GM12878 (cell line): Measurements from ENCODE around the gene CASP8AP2. TPM values are rescaled to one million over a fixed set of nuclear protein-coding genes. Genes with fewer than 3 reads are reported as not detected.

Experiments
- ATAC-seq: fragments of 200-7000 bp; cut with Tn5 transposase; 3 replicates; pipeline ENCODE4 v1.9.1; 2020; ENCODE audit warnings: mild to moderate bottlenecking, moderate library complexity
- BruUV-seq: library from RNA; stranded (reverse); fragments of 400-500 nt; replicated peaks from 2 replicates; lab custom pipeline; 2021; lab: Mats Ljungman, UMichigan
- CTCF ChIA-PET: fragments of 300-600 bp; sonication (Branson Sonifier 250); formaldehyde crosslinking; extraction: SDS; loops from one replicate; lab custom pipeline; 2021; ENCODE audit warnings: inconsistent platforms; lab: Yijun Ruan, JAX
- POLR2A ChIA-PET: fragments of 350-600 bp; formaldehyde crosslinking; extraction: SDS; loops from one replicate; lab custom pipeline; 2021; ENCODE audit warnings: inconsistent platforms; lab: Charles Lee
- RAD21 ChIA-PET: fragments of 300-600 bp; sonication (Branson Sonifier 250); formaldehyde crosslinking; loops from one replicate; lab custom pipeline; 2023; ENCODE audit warnings: antibody characterized with exemption; ENCODE audit not compliant: unreplicated experiment; lab: Charles Lee
- SMC1A ChIA-PET: fragments of 300-600 bp; sonication (Branson Sonifier 250); formaldehyde crosslinking; loops from one replicate; lab custom pipeline; 2023; ENCODE audit not compliant: unreplicated experiment, uncharacterized antibody; lab: Charles Lee
- DNase-seq: peaks from one replicate; pipeline ENCODE4 v3.0.0-alpha.2; 2011; ENCODE audit warnings: low read depth, low spot score
- FAIRE-seq: peaks from 3 replicates; lab custom pipeline; 2011; peaks lifted over from hg19 to GRCh38; lab: Jason Lieb, UNC
- H2AFZ ChIP-seq: 2 replicates; pipeline ENCODE4 v1.6.0; 2011; ENCODE audit warnings: low read depth, low read length, control low read depth; ENCODE audit not compliant: control insufficient read depth
- H3K27ac ChIP-seq: 2 replicates; pipeline ENCODE4 v1.5.1; 2011; ENCODE audit warnings: control low read depth; ENCODE audit not compliant: control insufficient read depth, insufficient read depth
- H3K27me3 ChIP-seq, 2 experiments: replicated peaks in 1 of 2; 2 replicates each; pipeline versions ENCODE4 v1.6.0 to v1.6.1; 2011; ENCODE audit warnings: low read length in 1 of 2; ENCODE audit not compliant: control insufficient read depth in 2 of 2, insufficient read depth in 2 of 2
- H3K36me3 ChIP-seq, 2 experiments: 2 replicates each; pipeline ENCODE4 v1.5.1; 2011; ENCODE audit warnings: low read length in 1 of 2; ENCODE audit not compliant: control insufficient read depth in 2 of 2, insufficient read depth in 2 of 2
- H3K4me1 ChIP-seq: 2 replicates; pipeline ENCODE4 v1.6.1; 2011; ENCODE audit warnings: mild to moderate bottlenecking, low read length, moderate library complexity, mixed read lengths; ENCODE audit not compliant: control insufficient read depth, insufficient read depth
- H3K4me2 ChIP-seq: 2 replicates; pipeline ENCODE4 v1.6.0; 2011; ENCODE audit warnings: control low read depth; ENCODE audit not compliant: control insufficient read depth, insufficient read depth
- H3K4me3 ChIP-seq: fragments of 200-600 bp; sonication (generic); 2 replicates; pipeline ENCODE4 v1.5.1; 2016
- H3K79me2 ChIP-seq: 2 replicates; pipeline ENCODE4 v1.6.0; 2011; ENCODE audit warnings: low read length; ENCODE audit not compliant: control insufficient read depth, insufficient read depth
- H3K9ac ChIP-seq: 2 replicates; pipeline ENCODE4 v1.8.0; 2011; ENCODE audit warnings: low read length, control low read depth, mixed read lengths; ENCODE audit not compliant: control insufficient read depth, insufficient read depth
- H3K9me3 ChIP-seq: replicated peaks from 3 replicates; pipeline ENCODE4 v1.5.1; 2011; ENCODE audit warnings: mild to moderate bottlenecking, low read length; ENCODE audit not compliant: control insufficient read depth, insufficient read depth
- H4K20me1 ChIP-seq: 2 replicates; pipeline ENCODE4 v1.6.0; 2011; ENCODE audit not compliant: control insufficient read depth, insufficient read depth
- YBX1 ChIP-seq: fragments of 450-650 bp; IDR thresholded peaks from 2 replicates; pipeline ENCODE4 v1.6.1; 2016; ENCODE audit warnings: antibody characterized with exemption
- WGBS: methylation state at CpG from one replicate; pipeline ENCODE4 v1.1.6; 2016; ENCODE audit warnings: low lambda C conversion rate; ENCODE audit not compliant: insufficient replicate concordance, insufficient coverage; ENCODE audit errors: missing lambda C conversion rate; 5-methylcytosine and 5-hydroxymethylcytosine counted together
- in situ Hi-C: fragments of 300-500 bp; cut with MboI; formaldehyde crosslinking; loops from 9 replicates; pipeline ENCODE4 v1.14.3; 2018; ENCODE audit warnings: mixed read lengths
- intact Hi-C: fragments of 100-400 bp; cut with micrococcal nuclease; formaldehyde crosslinking; loops from one replicate; pipeline ENCODE4 v1.14.2; 2022; ENCODE audit not compliant: unreplicated experiment
- polyA plus RNA-seq, 11 experiments: library from polyadenylated mRNA; depleted of rRNA in 4 of 11; unstranded in 6 of 11; stranded (reverse) in 5 of 11; fragments of >200 nt; fragmentation: Nextera tagmentation in 4 of 11; fragmentation: Illumina TruSeq in 1 of 11; extraction: Ambion mirVana in 4 of 11; extraction: Trizol in 1 of 11; gene quantifications; 1 replicate in 1 of 11; 2 replicates in 10 of 11; pipeline versions ENCODE4 v1.2.1 to v1.2.3, GENCODE V29; 2011 to 2016; ENCODE audit warnings: inconsistent platforms in 2 of 11, missing spikeins in 2 of 11, low read depth in 1 of 11
- total RNA-seq, 4 experiments: library from RNA; depleted of rRNA in 3 of 4; stranded (reverse); fragments of >200 nt in 3 of 4; fragmentation: Illumina TruSeq in 1 of 4; extraction: Trizol in 1 of 4; gene quantifications; 2 replicates each; pipeline versions ENCODE4 v1.2.1 to v1.2.3, GENCODE V29; 2013 to 2021
- TF ChIP-seq, protein P1 (sequence below): fragments of 450-650 bp; IDR thresholded peaks from 2 replicates; pipeline ENCODE4 v1.6.1; 2017; ENCODE audit warnings: mild to moderate bottlenecking

CASP8AP2 gene
- total and polyA plus RNA-seq, 10 of the 15 experiments (the other 5 are each of a cell fraction or from before 2014, with no cell fraction given), result 11.1 to 28.7 (median 17.1) TPM

DNA sequence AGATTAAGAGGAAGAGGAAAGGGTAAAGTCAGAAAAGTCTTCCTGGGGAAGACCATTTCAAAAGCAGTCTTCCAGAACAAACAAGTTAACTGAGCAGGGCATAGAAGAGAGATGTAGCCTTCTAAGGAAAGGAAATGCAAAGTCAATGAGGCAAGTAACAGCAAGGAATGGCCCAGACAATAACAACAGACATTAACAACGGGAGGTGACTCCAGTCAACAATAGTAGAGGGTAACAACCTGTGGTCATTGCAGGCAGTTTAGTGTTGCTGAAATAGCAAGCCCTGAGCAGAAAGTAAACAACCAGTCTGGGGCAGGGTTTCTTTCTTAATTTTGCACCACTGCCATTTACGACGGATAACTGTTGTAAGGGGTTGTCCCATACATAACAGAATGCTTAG lies 12.2 kb upstream of the CASP8AP2 start:
- SMC1A ChIA-PET, result interaction anchor here (1.7 kb wide), 1 partner anchor 11 kb away, joined by 4 read pairs; no protein-coding TSS in a partner anchor

More for the DNA sequence above, 12.2 kb upstream of the CASP8AP2 start:
- no TSS peak for BruUV-seq
- no peak overlapping the region for H2AFZ ChIP-seq
- H3K4me3 ChIP-seq, result peak overlapping the region; percentile 80; the same call in 1 of the 2 replicates
- intact Hi-C loops, result loop anchor here (10.0 kb wide), 2 partner anchors 463 to 657 kb away; partner anchors contain the start of gene UBE2J1
- peaks cover 69% of the 10 kb centered on the region for H3K79me2 ChIP-seq
- WGBS, result 67% methylated on average over 3 of the region's 3 CpGs
- ChIA-PET RAD21 (interaction anchor here (1.1 to 1.4 kb wide), 2 partner anchors 12 to 61 kb away, joined by 4 to 7 read pairs; partner anchors contain the start of gene CASP8AP2), CTCF (interaction anchor here (1.3 to 4.4 kb wide), 2 partner anchors 12 to 24 kb away, joined by 6 to 34 read pairs; partner anchors contain the start of gene CASP8AP2)
- no peaks in the 10 kb centered on the region for H3K9me3 ChIP-seq
- no peaks in the 10 kb centered on the region; a peak in 1 of 4 replicates for H3K36me3 ChIP-seq
- no peak overlapping the region for H3K27ac ChIP-seq
- no peak overlapping the region for H3K9ac ChIP-seq
- no peaks in the 10 kb centered on the region for H3K27me3 ChIP-seq
- TF ChIP-seq, protein P1, sequence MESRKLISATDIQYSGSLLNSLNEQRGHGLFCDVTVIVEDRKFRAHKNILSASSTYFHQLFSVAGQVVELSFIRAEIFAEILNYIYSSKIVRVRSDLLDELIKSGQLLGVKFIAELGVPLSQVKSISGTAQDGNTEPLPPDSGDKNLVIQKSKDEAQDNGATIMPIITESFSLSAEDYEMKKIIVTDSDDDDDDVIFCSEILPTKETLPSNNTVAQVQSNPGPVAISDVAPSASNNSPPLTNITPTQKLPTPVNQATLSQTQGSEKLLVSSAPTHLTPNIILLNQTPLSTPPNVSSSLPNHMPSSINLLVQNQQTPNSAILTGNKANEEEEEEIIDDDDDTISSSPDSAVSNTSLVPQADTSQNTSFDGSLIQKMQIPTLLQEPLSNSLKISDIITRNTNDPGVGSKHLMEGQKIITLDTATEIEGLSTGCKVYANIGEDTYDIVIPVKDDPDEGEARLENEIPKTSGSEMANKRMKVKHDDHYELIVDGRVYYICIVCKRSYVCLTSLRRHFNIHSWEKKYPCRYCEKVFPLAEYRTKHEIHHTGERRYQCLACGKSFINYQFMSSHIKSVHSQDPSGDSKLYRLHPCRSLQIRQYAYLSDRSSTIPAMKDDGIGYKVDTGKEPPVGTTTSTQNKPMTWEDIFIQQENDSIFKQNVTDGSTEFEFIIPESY, result no peak
- no peak for TF ChIP-seq YBX1
- TF ChIP-seq, all 136 proteins: peak for 0
- ATAC-seq (no peak), FAIRE-seq (peak; percentile 54), DNase-seq (no peak)
- in situ Hi-C loops, result no loop called here
- Histone ChIP-seq H3K4me2 (peak overlapping the region; percentile 23), H4K20me1 (no peaks in the 10 kb centered on the region), H3K4me1 (peaks cover 10% of the 10 kb centered on the region; the same call in 1 of the 2 replicates)
- POLR2A ChIA-PET, result no interaction called here
